ENCODE data around the gene KMT2A.
"Not testable (repeated sequence)": the region's sequence is repeated elsewhere in the genome, so short reads cannot be mapped to it uniquely, and the experiment has no call there.

KMT2A gene

DNA sequence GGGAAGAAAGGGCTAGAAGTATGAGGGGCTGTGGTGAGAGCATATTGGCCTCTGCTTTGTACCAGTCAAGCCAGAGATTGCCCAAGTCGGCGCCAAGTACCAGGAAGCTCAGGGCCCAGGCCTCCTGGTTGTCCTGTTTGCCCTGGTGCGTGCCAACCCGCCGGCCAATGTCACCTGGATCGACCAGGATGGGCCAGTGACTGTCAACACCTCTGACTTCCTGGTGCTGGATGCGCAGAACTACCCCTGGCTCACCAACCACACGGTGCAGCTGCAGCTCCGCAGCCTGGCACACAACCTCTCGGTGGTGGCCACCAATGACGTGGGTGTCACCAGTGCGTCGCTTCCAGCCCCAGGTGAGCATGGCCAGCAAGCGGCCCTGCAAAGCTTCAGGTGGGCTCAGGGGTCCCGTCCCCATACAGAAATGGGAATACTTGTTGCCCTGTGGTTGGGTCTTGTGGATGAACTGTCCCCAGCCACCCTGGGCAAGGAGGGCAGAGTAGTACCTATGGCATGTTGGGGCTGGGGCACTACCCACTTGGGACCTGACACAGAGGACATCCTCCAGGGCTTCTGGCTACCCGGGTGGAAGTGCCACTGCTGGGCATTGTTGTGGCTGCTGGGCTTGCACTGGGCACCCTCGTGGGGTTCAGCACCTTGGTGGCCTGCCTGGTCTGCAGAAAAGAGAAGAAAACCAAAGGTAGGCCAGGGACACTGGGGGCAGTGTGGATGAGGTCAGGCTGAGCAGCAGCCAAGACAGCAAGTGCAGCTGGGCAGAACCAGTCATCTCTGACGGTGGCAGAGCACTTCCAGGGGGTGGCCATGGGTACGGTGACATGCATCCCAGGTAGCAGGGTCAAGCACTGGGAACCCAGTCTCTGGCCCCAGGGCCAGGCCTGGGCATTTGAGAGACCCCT is 96.8 kb downstream of the KMT2A start:
- no peak for DNase-seq (ENCODE audit: low read depth, low spot score)

DNA sequence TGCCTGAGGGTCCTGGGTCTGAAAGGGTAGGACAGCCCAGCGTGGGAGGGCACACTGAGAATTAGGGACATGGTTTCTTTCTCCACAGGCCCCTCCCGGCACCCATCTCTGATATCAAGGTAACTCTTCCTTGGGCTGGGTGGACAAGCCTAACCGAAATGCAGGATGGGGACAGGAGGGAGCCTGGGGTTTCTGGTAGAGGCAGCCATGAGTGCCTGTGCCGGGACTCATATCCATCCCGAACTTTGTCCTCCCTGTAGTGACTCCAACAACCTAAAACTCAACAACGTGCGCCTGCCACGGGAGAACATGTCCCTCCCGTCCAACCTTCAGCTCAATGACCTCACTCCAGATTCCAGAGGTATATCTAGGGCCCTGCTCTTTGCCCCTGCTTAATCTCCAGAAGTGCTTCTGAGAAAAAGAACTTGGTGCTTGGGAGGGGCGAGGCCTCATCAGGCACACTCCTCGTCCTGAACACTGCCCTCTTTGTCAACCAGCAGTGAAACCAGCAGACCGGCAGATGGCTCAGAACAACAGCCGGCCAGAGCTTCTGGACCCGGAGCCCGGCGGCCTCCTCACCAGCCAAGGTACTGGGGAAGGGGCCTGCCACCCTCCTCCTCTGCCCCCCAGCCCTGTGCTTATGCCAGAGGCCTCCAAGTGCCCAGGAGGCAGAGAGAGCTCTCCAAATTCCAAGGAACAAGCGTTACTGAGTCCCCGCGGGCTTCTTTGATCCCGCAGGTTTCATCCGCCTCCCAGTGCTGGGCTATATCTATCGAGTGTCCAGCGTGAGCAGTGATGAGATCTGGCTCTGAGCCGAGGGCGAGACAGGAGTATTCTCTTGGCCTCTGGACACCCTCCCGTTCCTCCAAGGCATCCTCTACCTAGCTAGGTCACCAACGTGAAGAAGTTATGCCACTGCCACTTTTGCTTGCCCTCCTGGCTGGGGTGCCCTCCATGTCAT is 97.8 kb downstream of the KMT2A start:
- no peak for DNase-seq (ENCODE audit: low read depth, low spot score)

DNA sequence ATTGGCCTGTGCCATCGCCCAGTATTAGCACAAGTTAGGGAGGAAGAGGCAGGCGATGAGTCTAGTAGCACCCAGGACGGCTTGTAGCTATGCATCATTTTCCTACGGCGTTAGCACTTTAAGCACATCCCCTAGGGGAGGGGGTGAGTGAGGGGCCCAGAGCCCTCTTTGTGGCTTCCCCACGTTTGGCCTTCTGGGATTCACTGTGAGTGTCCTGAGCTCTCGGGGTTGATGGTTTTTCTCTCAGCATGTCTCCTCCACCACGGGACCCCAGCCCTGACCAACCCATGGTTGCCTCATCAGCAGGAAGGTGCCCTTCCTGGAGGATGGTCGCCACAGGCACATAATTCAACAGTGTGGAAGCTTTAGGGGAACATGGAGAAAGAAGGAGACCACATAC is 99.0 kb downstream of the KMT2A start:
- no peak for DNase-seq (ENCODE audit: low read depth, low spot score)

DNA sequence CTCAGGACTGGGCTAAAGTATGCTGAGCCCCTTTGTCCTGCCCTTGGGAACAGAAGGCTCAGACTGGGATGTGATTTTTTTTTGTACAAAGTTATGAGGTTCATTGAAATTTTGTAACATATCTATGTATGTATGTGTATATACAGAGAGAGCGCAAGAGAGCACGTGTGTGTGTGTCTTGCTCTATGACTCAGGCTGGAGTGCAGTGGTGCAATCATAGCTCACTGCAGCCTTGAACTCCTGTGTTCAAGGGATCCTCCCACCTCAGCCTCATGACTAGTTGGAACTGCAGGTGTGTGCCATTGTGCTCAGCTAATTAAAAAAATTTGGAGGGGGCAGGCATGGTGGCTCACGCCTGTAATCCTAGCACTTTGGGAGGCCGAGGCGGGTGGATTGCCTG is 100.4 kb downstream of the KMT2A start:
- no peak for DNase-seq (ENCODE audit: low read depth, low spot score)

DNA sequence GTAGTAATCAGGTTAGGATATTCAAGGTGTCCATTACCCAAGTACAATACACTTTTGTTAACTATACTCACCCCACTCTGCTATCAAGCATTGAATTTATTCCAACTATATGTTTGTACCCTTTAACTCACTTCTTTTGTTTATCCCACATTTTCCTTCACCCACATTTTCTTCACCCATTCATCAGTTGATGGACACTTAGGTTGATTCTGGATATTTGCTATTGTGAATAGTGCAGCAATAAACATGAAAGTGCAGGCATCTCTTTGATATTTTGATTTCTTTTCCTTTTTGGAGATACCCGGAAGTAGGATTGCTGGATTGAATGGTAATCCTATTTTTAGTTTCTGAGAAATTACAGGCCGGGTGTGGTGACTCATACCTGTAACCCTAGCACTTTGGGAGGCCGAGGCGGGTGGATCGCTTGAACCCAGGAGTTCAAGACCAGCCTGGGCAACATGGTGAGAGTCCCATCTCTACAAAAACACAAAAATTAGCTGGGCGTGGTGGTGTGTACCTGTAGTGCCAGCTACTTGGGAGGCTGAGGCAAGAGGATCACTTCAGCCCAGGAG is 101.2 kb downstream of the KMT2A start:
- no peak for DNase-seq (ENCODE audit: low read depth, low spot score)

DNA sequence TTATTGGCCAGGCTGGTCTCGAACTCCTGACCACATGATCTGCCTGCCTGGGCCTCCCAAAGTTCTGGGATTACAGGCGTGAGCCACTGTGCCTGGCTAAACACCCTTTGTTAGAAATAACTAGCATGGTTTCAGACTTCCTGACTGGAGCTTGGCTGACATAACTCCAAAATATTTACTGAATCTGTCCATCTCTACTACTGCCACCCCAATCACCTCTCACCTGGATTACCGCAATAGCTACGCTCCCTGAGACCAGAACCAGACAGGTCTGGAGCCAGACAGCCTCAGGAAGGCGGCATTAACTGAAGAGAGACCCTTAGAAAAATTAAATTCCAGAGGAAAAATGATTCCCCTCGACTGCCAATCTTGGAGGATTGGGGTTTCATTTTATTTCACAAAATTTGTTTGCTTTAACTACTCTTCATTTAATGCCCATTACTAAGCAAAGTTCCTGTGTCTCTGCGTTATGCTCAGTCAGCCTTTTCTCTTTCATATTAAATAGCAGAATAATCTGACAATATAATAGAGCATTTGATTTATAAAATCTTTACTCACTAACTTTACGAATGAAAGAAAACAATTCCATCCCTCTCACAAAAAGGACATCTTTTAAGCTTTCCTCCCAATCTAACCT is 107.8 kb downstream of the KMT2A start:
- no peak for DNase-seq (ENCODE audit: low read depth, low spot score)

DNA sequence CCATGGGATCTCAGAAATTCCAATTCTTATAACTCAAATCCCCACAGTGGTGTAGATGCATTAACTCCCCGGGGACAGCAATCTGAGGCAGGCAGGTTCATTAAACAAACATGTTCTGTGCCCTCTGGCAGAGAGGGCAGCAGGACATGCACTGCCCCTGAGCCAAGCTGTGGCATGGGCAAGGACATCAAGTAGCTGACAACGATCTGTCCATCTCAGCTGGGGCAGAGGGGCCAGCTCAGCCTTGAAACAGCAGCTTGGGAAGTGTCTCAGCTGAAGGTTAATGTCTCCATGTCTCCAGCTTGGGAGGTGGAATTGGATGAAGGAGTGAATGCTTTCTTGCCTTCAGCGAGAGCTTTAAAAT is 108.3 kb downstream of the KMT2A start:
- DNase-seq (ENCODE audit: low read depth, low spot score): no peak

DNA sequence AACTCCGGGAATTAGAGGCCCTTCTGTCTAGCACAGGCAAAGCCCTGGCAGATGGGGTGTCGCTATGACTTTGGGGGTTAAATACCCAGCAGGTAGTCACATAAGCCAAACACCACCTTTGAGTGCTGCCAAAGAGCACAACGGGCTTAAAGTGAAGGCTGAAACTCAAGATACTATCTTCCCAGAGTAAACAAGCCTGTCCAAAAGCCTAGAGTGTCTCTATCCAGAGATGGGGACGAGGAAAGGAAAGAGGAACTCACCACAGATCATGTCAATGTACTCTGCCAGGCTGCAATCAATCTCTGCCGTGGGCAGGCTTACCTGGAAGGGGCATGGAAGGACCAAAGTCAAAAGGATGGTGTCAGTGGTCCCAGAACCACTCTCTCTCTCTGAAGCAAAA is 109.2 kb downstream of the KMT2A start:
- no peak for DNase-seq (ENCODE audit: low read depth, low spot score)

DNA sequence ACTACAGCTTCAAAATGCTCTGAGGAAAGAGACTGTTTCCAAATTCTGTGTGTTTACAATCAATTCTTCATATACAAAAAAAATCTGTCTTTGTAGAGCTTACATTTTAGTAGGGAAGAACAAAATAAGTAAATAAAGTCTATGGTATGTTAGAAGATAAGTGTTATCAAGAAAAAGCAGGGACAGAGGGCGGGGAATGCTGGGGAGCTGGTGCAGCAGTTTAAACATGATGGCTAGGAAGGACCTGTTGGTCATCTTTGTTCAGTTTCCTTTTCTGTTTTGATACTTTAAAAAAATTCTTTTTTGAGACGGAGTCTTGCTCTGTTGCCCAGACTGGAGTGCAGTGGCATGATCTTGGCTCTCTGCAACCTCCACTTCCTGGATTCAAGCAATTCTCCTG is 110.8 kb downstream of the KMT2A start:
- DNase-seq (ENCODE audit: low read depth, low spot score): no peak

DNA sequence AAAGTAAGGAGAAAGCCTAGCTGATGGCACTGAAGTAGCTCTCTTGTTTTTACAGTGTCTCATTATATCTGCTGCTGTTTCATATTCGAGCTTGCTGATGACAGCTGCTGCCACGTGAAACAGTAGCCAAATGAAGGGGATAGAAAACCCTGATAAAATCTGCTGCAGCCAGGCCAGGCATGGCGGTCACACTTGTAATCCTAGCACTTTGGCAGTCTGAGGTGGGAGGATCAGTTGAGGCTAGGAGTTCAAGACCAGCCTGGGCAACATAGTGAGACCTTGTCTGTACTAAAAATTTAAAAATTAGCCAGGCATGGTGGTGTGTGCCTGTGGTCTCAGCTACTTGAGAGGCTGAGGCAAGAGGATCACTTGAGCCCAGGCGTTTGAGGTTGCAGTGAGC is 116.0 kb downstream of the KMT2A start:
- DNase-seq (ENCODE audit: low read depth, low spot score): no peak

DNA sequence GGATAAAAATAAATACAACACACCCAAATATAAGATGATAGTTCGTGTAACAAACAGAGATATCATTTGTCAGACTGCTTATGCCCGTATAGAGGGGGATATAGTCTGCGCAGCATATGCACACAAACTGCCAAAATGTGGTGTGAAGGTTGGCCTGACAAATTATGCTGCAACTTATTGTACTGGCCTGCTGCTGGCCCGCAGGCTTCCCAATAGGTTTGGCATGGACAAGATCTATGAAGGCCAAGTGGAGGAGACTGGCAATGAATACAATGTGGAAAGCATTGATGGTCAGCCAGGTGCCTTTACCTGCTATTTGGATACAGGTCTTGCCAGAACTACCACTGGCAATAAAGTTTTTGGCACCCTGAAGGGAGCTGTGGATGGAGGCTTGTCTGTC is 124.5 kb downstream of the KMT2A start:
- DNase-seq (ENCODE audit: low read depth, low spot score): no peak

DNA sequence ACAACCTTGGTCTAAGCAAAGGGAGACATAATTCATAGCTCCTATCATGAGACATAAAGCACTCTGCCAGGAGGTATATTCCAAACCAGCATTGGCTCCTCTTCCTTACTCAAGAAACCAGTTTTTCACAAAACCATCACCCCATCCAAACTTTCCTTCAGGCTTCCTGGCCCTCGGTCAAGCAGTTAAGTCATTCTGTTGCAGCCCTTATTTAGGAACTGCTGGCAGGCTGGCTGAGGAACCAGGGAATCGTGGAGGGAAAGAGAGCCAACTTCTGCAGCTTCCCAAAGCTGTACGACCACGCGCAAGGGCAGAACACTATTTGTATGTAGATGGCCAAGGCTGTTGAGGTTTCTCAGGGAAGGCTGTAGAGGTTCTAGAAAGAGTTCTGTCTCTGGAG is 128.8 kb downstream of the KMT2A start:
- DNase-seq (ENCODE audit: low read depth, low spot score): no peak

DNA sequence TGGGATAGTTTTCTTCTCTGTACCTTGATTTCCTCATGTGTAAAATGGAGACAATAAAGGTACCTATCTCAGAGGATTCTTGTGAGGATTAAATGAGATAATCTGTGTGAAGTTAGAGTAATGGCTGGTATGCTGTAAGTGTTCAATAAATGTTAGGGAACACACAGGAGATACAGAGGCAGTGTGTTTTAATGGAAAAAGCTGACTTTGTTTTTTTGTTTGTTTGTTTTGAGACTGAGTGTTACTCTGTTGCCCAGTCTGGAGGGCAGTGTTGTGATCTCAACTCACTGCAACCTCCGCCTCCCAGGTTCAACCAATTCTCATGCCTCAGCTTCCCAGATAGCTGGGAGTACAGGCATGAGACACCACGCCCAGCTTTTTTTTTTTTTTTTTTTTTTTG is 133.4 kb downstream of the KMT2A start:
- no peak for DNase-seq (ENCODE audit: low read depth, low spot score)

DNA sequence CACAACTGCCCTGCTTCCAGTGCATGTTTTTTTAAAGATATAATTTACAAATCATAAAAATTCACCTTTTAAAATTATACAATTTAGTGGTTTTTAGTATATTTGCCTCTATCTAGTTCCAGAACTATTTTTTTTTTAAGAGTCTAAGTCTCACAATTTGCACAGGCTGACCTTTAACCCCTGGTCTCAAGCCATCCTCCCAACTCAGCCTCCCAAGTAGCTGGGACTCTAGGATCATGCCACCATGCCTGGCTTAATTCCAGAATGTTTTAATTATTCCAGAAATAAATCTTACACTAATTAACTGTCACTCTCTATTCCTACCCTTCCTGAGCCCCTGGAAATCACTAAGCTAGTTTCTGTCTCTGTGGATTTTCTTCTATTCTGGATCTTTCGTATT is 134.5 kb downstream of the KMT2A start:
- DNase-seq (ENCODE audit: low read depth, low spot score): no peak

DNA sequence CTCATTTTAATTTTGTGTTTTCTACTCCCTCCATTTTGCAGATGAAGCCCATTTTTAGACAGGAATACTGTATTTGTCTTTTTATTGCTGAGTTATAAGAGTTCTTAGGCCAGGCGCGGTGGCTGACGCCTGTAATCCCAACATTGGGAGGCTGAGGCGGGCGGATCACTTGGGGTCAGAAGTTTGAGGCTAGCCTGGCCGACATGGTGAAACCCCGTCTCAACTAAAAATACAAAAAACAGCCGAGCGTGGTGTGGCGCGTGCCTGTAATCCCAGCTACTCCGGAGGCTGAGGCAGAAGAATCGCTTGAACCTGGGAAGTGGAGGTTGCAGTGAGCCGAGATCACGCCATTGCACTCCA is 135.4 kb downstream of the KMT2A start:
- DNase-seq (ENCODE audit: low read depth, low spot score): not testable (repeated sequence)

DNA sequence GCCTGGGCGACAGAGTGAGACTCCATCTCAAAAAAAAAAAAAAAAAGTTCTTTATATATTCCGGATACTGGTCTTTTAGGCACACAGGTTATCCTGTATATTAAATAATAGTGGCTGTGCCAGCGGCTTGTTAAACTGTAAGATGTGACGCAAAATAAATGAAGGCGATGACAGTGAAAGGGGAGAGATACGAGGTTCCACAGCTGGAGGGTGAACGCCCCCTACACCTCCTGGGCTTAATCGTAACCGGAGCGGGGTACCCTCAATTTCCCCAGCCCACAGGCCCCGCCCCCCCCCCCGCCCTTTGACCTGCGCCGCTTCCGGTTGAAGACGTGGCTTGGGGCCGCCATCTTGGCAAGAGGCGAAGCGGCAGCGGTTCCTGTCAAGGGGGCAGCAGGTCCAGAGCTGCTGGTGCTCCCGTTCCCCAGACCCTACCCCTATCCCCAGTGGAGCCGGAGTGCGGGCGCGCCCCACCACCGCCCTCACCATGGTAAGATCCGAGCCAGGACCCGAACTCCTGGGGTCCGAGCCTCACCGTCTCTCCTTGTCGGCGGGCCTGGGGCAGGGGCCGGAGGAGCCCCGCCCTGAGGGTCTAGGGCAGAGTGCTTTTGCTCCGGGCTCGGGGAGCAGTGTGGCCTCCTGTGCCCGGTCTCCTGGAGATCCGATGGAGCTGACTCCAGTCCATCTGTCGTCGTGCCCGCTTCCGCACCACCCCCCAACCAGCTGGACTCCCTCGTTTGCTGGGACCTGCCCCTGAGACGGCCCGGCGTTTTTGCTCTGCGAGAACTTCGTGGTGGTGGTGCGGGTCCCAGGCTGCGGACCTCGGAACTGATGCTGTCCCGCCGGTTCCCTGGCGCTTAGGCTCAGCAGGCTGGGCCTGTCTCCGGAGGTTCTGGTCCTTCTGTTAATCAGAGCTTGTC is 136.0 kb downstream of the KMT2A start, which contains the start of gene ARCN1:
Gene ARCN1 (plus strand): TSS at position 349 of the 920 bp plus-strand sequence. CDS start 139 bp downstream, at position 488.
- peak; percentile 39 for DNase-seq (ENCODE audit: low read depth, low spot score)

DNA sequence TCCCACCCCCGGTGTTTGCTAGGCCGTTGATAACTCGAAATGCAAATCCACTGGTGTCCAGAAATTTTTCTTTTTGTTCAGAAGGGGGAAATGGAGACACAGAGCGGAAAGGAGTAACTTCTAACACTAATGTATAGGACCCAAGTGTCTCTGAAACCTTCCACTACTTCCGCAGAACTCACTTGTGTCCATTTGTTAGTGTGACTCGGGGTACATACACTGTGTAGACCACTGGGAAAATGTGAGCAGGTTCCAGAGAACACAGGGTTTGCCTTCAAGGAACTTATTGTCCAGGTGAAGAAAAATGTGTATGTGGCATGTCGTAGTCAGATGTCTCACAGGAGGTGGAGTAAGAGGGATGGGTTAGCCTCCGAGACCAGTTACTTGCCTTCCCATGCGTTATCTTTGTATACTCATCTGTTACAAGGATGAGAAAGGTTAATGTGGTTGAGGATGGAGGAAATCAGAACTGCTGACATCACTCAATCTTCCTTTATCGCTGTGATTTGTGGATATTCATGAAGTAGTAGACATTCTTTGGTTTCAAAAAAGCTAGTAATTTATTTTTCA is 136.8 kb downstream of the KMT2A start:
- no peak for DNase-seq (ENCODE audit: low read depth, low spot score)

DNA sequence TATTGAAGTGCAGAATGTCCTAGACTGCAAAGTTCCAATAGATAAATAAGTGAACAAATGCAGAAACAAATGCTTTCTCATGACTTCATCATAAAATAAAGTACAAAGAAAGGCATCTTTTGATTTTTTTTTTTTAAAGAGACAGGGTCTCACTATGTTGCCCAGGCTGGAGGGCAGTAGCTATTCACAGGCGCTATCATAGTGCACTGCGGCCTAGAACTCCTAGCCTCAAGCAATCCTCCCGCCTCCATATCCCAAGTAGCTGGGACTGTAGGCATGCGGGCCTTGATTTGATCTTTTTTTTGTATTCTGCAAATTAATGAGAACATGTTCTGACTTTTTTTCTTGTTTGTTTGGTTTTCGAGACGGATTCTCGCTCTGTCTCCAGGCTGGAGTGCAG is 138.3 kb downstream of the KMT2A start:
- DNase-seq (ENCODE audit: low read depth, low spot score): no peak

Measured in brain pericyte (primary cell).